Measurements from ENCODE around the gene SOX10.
"Not testable (repeated sequence)": the region's sequence is repeated elsewhere in the genome, so short reads cannot be mapped to it uniquely, and the experiment has no call there.

SOX10 gene

GRCh38 chr22:37959231-37959825 lies 25.0 kb downstream of the SOX10 start:
- ATAC-seq (ENCODE audit: low read depth), result no peak
- no peaks in the 10 kb centered on the region for H3K9me3 ChIP-seq (ENCODE audit: severe bottlenecking)
- peaks cover 4% of the 10 kb centered on the region for H3K4me1 ChIP-seq (ENCODE audit: insufficient read depth, poor library complexity, severe bottlenecking)
- no peak for DNase-seq (ENCODE audit: low spot score)
- H3K27ac ChIP-seq (ENCODE audit: poor library complexity, severe bottlenecking), result no peak overlapping the region
- peaks cover 62% of the 10 kb centered on the region for H3K36me3 ChIP-seq (ENCODE audit: low read depth)
- TF ChIP-seq CTCF (IDR thresholded peaks at IDR 0.05; ENCODE audit: poor library complexity, severe bottlenecking), result no peak
- no peak overlapping the region for H3K4me3 ChIP-seq (ENCODE audit: severe bottlenecking)
- no peaks in the 10 kb centered on the region for H3K27me3 ChIP-seq (ENCODE audit: insufficient read depth, poor library complexity, severe bottlenecking)

- ATAC-seq (ENCODE audit: low read depth), result no peak
- H3K36me3 ChIP-seq (ENCODE audit: low read depth), result peaks cover 47% of the 10 kb centered on the region
Measured at GRCh38 chr22:37957232-37957631, 27.1 kb downstream of the SOX10 start.

GRCh38 chr22:37955825-37956397 lies 28.4 kb downstream of the SOX10 start:
- not testable (repeated sequence) for H3K27ac ChIP-seq (ENCODE audit: poor library complexity, severe bottlenecking); H3K4me1 ChIP-seq (ENCODE audit: insufficient read depth, poor library complexity, severe bottlenecking); ATAC-seq (ENCODE audit: low read depth); H3K27me3 ChIP-seq (ENCODE audit: insufficient read depth, poor library complexity, severe bottlenecking); H3K9me3 ChIP-seq (ENCODE audit: severe bottlenecking); H3K4me3 ChIP-seq (ENCODE audit: severe bottlenecking); DNase-seq (ENCODE audit: low spot score)
- H3K36me3 ChIP-seq (ENCODE audit: low read depth), result peaks cover 34% of the 10 kb centered on the region

More at GRCh38 chr22:37957232-37957631, 27.1 kb downstream of the SOX10 start:
- Histone ChIP-seq H3K27me3 (ENCODE audit: insufficient read depth, poor library complexity, severe bottlenecking) (no peaks in the 10 kb centered on the region), H3K4me3 (ENCODE audit: severe bottlenecking) (no peak overlapping the region), H3K9me3 (ENCODE audit: severe bottlenecking) (no peaks in the 10 kb centered on the region), H3K27ac (ENCODE audit: poor library complexity, severe bottlenecking) (no peak overlapping the region), H3K4me1 (ENCODE audit: insufficient read depth, poor library complexity, severe bottlenecking) (peaks cover 4% of the 10 kb centered on the region)
- no peak for TF ChIP-seq CTCF (IDR thresholded peaks at IDR 0.05; ENCODE audit: poor library complexity, severe bottlenecking)
- no peak for DNase-seq (ENCODE audit: low spot score)

GRCh38 chr22:37954686-37955085 lies 29.7 kb downstream of the SOX10 start:
- no peak for ATAC-seq (ENCODE audit: low read depth)
- no peak overlapping the region for H3K27ac ChIP-seq (ENCODE audit: poor library complexity, severe bottlenecking)
- peaks cover 4% of the 10 kb centered on the region for H3K4me1 ChIP-seq (ENCODE audit: insufficient read depth, poor library complexity, severe bottlenecking)
- no peaks in the 10 kb centered on the region for H3K27me3 ChIP-seq (ENCODE audit: insufficient read depth, poor library complexity, severe bottlenecking)
- H3K4me3 ChIP-seq (ENCODE audit: severe bottlenecking), result peak overlapping the region; percentile 71
- peaks cover 32% of the 10 kb centered on the region for H3K36me3 ChIP-seq (ENCODE audit: low read depth)
- no peaks in the 10 kb centered on the region for H3K9me3 ChIP-seq (ENCODE audit: severe bottlenecking)
- no peak for DNase-seq (ENCODE audit: low spot score)
- TF ChIP-seq CTCF (IDR thresholded peaks at IDR 0.05; ENCODE audit: poor library complexity, severe bottlenecking), result no peak

- peak within 1 kb of the TSS; percentile 71 for H3K4me3 ChIP-seq (ENCODE audit: severe bottlenecking)
- no peaks in the 10 kb centered on the region for H3K27me3 ChIP-seq (ENCODE audit: insufficient read depth, poor library complexity, severe bottlenecking)
- H3K36me3 ChIP-seq (ENCODE audit: low read depth), result peaks cover 22% of the 10 kb centered on the region
- TF ChIP-seq CTCF (IDR thresholded peaks at IDR 0.05; ENCODE audit: poor library complexity, severe bottlenecking), result no peak
- no peaks in the 10 kb centered on the region for H3K9me3 ChIP-seq (ENCODE audit: severe bottlenecking)
- H3K4me1 ChIP-seq (ENCODE audit: insufficient read depth, poor library complexity, severe bottlenecking), result peaks cover 4% of the 10 kb centered on the region
- H3K27ac ChIP-seq (ENCODE audit: poor library complexity, severe bottlenecking), result no peak within 1 kb of the TSS
- ATAC-seq (ENCODE audit: low read depth) (peak; percentile 88), DNase-seq (ENCODE audit: low spot score) (peak; percentile 93)
Measured at GRCh38 chr22:37953437-37954179, 30.7 kb downstream of the SOX10 start, which contains the start of the genes C22orf23 and POLR2F. TSS of gene C22orf23 (minus strand) at chr22:37953601. CDS start at chr22:37953149, 452 bp downstream. TSS of gene POLR2F (plus strand) at chr22:37953699. CDS start at chr22:37953788, 89 bp downstream.

Measured in RWPE2 (cell line).